Thyroid gland (tissue), 4 donors: Measurements from ENCODE around the gene LUZP2. TPM values are rescaled to one million over a fixed set of nuclear protein-coding genes. Genes with fewer than 3 reads are reported as not detected.

Experiments used
- DNase-seq, 2 donors: peaks; one replicate each; pipeline ENCODE4 v3.0.0-alpha.2; 2019
- H3K27ac ChIP-seq, 3 donors: fragments of 200-600 bp; sonication (generic); 1 replicate in 2 of 3; 2 replicates in 1 of 3; pipeline ENCODE4 v1.5.1; 2016 to 2019; ENCODE audit warnings: mild to moderate bottlenecking in 1 of 3, moderate library complexity in 1 of 3
- H3K27me3 ChIP-seq: fragments of 200-600 bp; sonication (generic); one replicate; pipeline ENCODE4 v1.5.1; 2019
- H3K36me3 ChIP-seq, 2 donors: fragments of 200-600 bp; sonication (generic); one replicate each; pipeline ENCODE4 v1.5.1; 2016 to 2019
- H3K4me1 ChIP-seq, 2 donors: fragments of 200-600 bp; sonication (generic); one replicate each; pipeline ENCODE4 v1.5.1; 2017 to 2019
- H3K4me3 ChIP-seq, 3 donors: fragments of 200-600 bp; sonication (generic); replicated peaks in 1 of 3; 1 replicate in 2 of 3; 2 replicates in 1 of 3; pipeline ENCODE4 v1.5.1; 2016; ENCODE audit warnings: mild to moderate bottlenecking in 1 of 3
- H3K9me3 ChIP-seq: fragments of 200-600 bp; sonication (generic); one replicate; pipeline ENCODE4 v1.5.1; 2017
- POLR2A ChIP-seq, 2 donors: fragments of 450-650 bp; IDR thresholded peaks; one replicate each; pipeline ENCODE4 v1.6.1; 2017; ENCODE audit warnings: antibody characterized with exemption in 2 of 2, mild to moderate bottlenecking in 2 of 2, moderate library complexity in 1 of 2
- WGBS, 2 donors: methylation state at CpG; one replicate each; pipeline ENCODE4 v1.1.5; 2017; 5-methylcytosine and 5-hydroxymethylcytosine counted together
- intact Hi-C: fragments of 100-400 bp; cut with DNase I; formaldehyde crosslinking; loops from one replicate; pipeline ENCODE4 v1.15.1; 2023
- total RNA-seq, 4 donors: library from RNA; depleted of rRNA; stranded (reverse); fragments of >200 nt; gene quantifications; one replicate each; pipeline ENCODE4 v1.2.3, GENCODE V29; 2016
- TF ChIP-seq, protein P1 (sequence below), 6 experiments: fragments of 200-600 bp in 3 of 6; fragments of 450-650 bp in 3 of 6; sonication (generic) in 3 of 6; IDR thresholded peaks; one replicate each; pipeline ENCODE4 v1.5.1; 2016 to 2019; ENCODE audit warnings: antibody characterized with exemption in 6 of 6, mild to moderate bottlenecking in 2 of 6, inconsistent platforms in 1 of 6, moderate library complexity in 1 of 6

The LUZP2 gene
- total RNA-seq, 4 donors from 2014 or later: not detected

DNA sequence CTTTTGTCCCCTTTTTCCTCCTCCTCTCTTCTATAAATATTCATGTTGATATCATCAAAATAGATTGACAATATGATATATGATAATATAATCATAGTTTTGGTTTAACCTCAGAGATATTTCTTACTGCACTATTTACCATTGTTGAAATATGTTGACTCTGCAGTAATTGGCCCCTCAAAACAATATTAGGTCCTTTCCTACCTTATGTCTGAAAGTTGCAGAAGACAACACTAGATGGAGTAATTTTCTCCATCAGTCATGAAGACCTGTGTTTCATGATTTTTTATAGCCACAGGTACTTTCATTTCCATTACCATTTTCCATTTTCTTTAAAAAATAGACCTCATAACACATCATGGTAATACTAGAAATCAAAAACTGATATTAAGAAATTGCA is 284.4 kb downstream of the LUZP2 start:
- H3K36me3 ChIP-seq: no peaks in the 10 kb centered on the region
- intact Hi-C loops: no loop called here
- no peak for TF ChIP-seq POLR2A (IDR thresholded peaks at IDR 0.05)

DNA sequence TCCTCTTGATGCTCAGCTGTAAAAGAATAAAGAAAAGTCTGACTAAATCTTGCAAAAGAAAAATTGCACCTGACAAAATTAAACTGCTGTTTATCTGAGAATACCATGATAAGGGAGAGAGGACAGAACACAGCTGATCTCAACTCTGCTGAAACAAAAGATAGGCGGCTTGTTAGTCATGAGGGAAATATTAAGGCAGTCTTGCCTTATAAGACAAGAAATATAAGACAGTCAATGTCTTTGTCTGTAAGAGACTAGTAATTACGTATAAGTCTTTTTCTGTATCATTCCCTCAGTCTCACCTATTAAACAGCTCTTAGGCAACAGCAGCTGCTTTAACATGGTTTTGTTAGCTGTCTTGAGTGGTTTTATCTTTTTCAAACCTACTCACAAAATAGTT is 296.6 kb downstream of the LUZP2 start:
- Histone ChIP-seq H3K36me3 (no peaks in the 10 kb centered on the region), H3K4me1 (no peaks in the 10 kb centered on the region), H3K27ac (no peak overlapping the region), H3K9me3 (no peaks in the 10 kb centered on the region), H3K4me3 (no peak overlapping the region), H3K27me3 (no peaks in the 10 kb centered on the region)
- TF ChIP-seq POLR2A (IDR thresholded peaks at IDR 0.05): no peak
- TF ChIP-seq, protein P1, sequence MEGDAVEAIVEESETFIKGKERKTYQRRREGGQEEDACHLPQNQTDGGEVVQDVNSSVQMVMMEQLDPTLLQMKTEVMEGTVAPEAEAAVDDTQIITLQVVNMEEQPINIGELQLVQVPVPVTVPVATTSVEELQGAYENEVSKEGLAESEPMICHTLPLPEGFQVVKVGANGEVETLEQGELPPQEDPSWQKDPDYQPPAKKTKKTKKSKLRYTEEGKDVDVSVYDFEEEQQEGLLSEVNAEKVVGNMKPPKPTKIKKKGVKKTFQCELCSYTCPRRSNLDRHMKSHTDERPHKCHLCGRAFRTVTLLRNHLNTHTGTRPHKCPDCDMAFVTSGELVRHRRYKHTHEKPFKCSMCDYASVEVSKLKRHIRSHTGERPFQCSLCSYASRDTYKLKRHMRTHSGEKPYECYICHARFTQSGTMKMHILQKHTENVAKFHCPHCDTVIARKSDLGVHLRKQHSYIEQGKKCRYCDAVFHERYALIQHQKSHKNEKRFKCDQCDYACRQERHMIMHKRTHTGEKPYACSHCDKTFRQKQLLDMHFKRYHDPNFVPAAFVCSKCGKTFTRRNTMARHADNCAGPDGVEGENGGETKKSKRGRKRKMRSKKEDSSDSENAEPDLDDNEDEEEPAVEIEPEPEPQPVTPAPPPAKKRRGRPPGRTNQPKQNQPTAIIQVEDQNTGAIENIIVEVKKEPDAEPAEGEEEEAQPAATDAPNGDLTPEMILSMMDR (IDR thresholded peaks at IDR 0.05): no peak
- 90 to 93% methylated on average over 2 of the region's 2 CpGs for WGBS, 2 donors
- DNase-seq: no peak
- intact Hi-C loops: no loop called here

More for the DNA sequence above, 284.4 kb downstream of the LUZP2 start:
- DNase-seq: no peak
- H3K27me3 ChIP-seq: no peaks in the 10 kb centered on the region
- H3K4me1 ChIP-seq: no peaks in the 10 kb centered on the region
- no peaks in the 10 kb centered on the region for H3K9me3 ChIP-seq
- no peak overlapping the region for H3K27ac ChIP-seq
- H3K4me3 ChIP-seq: no peak overlapping the region

DNA sequence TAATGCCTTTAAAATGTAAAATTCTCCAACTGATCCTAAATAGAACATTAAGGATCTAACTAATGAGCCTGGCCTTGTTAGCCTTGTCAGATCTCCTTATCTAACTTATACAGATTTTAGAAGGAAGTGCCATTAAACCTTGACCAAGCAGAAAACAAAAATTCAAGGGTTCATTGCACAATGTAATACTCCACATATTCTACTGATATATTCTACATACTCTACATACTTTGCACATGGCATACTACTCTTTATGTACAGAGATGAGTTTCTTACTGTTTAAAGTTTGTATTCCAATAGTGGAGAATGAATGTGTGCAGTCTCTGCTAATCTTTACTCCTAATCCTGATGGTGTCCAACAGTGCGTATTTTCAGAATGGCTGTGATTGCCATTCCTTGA is 297.2 kb downstream of the LUZP2 start:
- Histone ChIP-seq H3K4me3 (no peak overlapping the region), H3K9me3 (no peaks in the 10 kb centered on the region), H3K27ac (no peak overlapping the region), H3K4me1 (no peaks in the 10 kb centered on the region), H3K27me3 (no peaks in the 10 kb centered on the region), H3K36me3 (no peaks in the 10 kb centered on the region)
- WGBS, 2 donors: 98 to 100% methylated on average over 1 of the region's 1 CpG
- no peak for TF ChIP-seq POLR2A (IDR thresholded peaks at IDR 0.05)
- TF ChIP-seq, protein P1 (IDR thresholded peaks at IDR 0.05): no peak
- no peak for DNase-seq
- intact Hi-C loops: no loop called here

DNA sequence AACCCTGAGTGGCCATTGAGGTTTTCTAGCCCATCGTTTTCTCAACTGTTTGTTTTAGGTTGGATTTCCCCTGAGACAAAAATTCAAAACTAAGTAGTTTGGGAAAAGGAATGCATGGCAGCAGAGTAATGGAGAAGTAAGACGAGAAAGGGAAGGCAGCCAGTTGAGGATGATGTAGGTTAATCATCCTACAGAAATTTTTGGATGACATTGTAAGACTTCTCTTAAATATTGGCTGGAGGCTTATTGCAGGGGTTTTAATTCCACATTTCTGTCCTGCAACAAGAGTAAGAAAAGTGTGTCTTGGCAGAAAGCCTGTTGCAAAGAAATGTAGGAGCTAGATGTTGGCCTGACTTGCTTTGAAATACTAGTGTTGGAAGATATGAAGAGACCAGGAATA is 308.8 kb downstream of the LUZP2 start:
- Histone ChIP-seq H3K36me3 (no peaks in the 10 kb centered on the region), H3K27ac (no peak overlapping the region), H3K27me3 (no peaks in the 10 kb centered on the region), H3K9me3 (no peaks in the 10 kb centered on the region), H3K4me3 (no peak overlapping the region), H3K4me1 (no peaks in the 10 kb centered on the region)
- DNase-seq: no peak
- intact Hi-C loops: no loop called here
- no peak for TF ChIP-seq POLR2A (IDR thresholded peaks at IDR 0.05)
- TF ChIP-seq, protein P1 (IDR thresholded peaks at IDR 0.05): no peak
- WGBS, 2 donors: 61 to 64% methylated on average over 2 of the region's 2 CpGs

DNA sequence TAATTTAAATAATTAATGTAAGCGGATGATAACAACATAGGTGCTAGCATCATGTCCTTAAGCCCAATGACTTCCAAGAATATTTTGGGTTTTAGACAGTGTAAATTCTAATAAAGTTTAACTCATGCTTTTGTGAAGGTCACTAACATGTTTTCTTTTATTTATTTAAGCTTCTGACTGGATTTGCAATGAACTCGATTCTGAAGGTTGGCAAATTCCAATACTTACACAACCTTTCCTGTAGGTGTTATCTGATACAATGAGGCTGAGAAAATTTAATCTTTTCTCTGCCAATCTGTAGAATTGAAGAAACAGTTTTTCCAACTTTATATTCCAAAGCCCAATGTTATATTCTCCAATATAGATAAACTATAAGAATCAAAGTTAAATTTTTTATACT is 311.3 kb downstream of the LUZP2 start:
- WGBS, 2 donors: 81 to 88% methylated on average over 2 of the region's 2 CpGs
- Histone ChIP-seq H3K27me3 (no peaks in the 10 kb centered on the region), H3K4me3 (no peak overlapping the region), H3K9me3 (no peaks in the 10 kb centered on the region), H3K4me1 (no peaks in the 10 kb centered on the region), H3K36me3 (no peaks in the 10 kb centered on the region), H3K27ac (no peak overlapping the region)
- intact Hi-C loops: no loop called here
- DNase-seq: no peak
- no peak for TF ChIP-seq POLR2A (IDR thresholded peaks at IDR 0.05)
- TF ChIP-seq, protein P1 (IDR thresholded peaks at IDR 0.05): no peak

DNA sequence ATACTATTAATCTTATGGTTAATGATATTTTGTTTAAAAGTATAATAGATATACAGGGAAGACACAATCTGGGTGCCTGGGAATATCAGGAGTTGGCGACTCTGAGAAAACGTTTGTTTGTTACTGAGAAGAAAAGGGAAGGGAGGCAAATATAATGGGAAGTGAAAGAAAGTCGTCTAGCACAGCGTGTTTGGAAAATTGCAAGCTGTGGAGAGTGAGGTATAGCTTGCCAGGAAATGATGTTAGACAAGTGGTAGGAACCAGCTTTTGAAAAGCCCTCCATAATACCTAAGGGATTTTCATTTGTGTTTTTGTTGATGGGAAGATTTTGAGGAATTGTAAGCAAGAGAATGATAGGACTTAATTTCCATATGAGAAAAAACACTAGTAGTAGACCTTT is 322.2 kb downstream of the LUZP2 start:
- Histone ChIP-seq H3K4me1 (no peaks in the 10 kb centered on the region), H3K9me3 (no peaks in the 10 kb centered on the region), H3K27ac (no peak overlapping the region), H3K36me3 (no peaks in the 10 kb centered on the region), H3K27me3 (no peaks in the 10 kb centered on the region), H3K4me3 (no peak overlapping the region)
- no peak for DNase-seq
- intact Hi-C loops: no loop called here
- TF ChIP-seq, protein P1 (IDR thresholded peaks at IDR 0.05): no peak
- TF ChIP-seq POLR2A (IDR thresholded peaks at IDR 0.05): no peak
- WGBS, 2 donors: 33 to 40% methylated on average over 4 of the region's 4 CpGs
